Right lobe of liver (tissue), 4 donors: Measurements from ENCODE around the gene CA12.

Experiments used
- CTCF ChIP-seq, 4 donors: fragments of 200-600 bp in 3 of 4; fragments of 450-650 bp in 1 of 4; IDR thresholded peaks; one replicate each; pipeline versions ENCODE4 v1.5.1 to v1.8.0; 2016 to 2022; ENCODE audit warnings: antibody characterized with exemption in 4 of 4, mild to moderate bottlenecking in 2 of 4
- POLR2A ChIP-seq: fragments of 450-650 bp; IDR thresholded peaks from one replicate; pipeline ENCODE4 v1.6.1; 2017; ENCODE audit warnings: antibody characterized with exemption, mild to moderate bottlenecking
- donor health status: DM: no; HTN: no; CAD: no.
- donor health status: DM: no; HTN: no; CAD: no.
- donor health status: DM: no; HTN: yes; CAD: no.

GRCh38 chr15:63312286-63312685 is 69.4 kb downstream of the CA12 start:
- no peak for TF ChIP-seq CTCF (IDR thresholded peaks at IDR 0.05)
- TF ChIP-seq POLR2A: no peak
